Motor neuron (in vitro differentiated cells): ENCODE results near the gene TMEM72. TPM values are rescaled to one million over a fixed set of nuclear protein-coding genes. Genes with fewer than 3 reads are reported as not detected.
A peak's percentile ranks its signal among the peaks of the same experiment; 100 is the strongest.

Experiments
- ATAC-seq, 8 experiments: fragments of 200-7000 bp; cut with Tn5 transposase; replicated peaks in 6 of 8; 2 replicates each; pipeline ENCODE4 v1.8.0; 2021; ENCODE audit warnings: mild to moderate bottlenecking in 8 of 8, moderate library complexity in 8 of 8
- H3K27ac ChIP-seq, 2 donors: fragments of 250-450 bp; sonication (Bioruptor Pico); 2 replicates each; pipeline ENCODE4 v1.9.0; 2021; ENCODE audit warnings: antibody characterized with exemption in 2 of 2, mild to moderate bottlenecking in 2 of 2, moderate library complexity in 1 of 2
- H3K4me1 ChIP-seq, 2 donors: fragments of 250-450 bp; sonication (Bioruptor Pico); replicated peaks in 1 of 2; 2 replicates each; pipeline ENCODE4 v1.6.1; 2021; ENCODE audit warnings: antibody characterized with exemption in 2 of 2, mild to moderate bottlenecking in 2 of 2, moderate library complexity in 1 of 2
- H3K4me3 ChIP-seq, 5 donors: fragments of 250-450 bp; sonication (Bioruptor Pico); 2 replicates each; pipeline ENCODE4 v1.9.0; 2021; ENCODE audit warnings: antibody characterized with exemption in 5 of 5, mild to moderate bottlenecking in 5 of 5, moderate library complexity in 4 of 5
- WGBS, 10 experiments: fragments of 450-650 bp; shearing (Covaris generic); methylation state at CpG; one replicate each; pipeline ENCODE4 v1.0.0; 2022; 5-methylcytosine and 5-hydroxymethylcytosine counted together
- in situ Hi-C, 9 experiments: fragments of 400-800 bp; cut with MboI; loops; one replicate each; pipeline ENCODE4 v1.15.0; 2021; ENCODE audit warnings: low sequenced_read_pairs in 9 of 9, low pct_unique_long_range_greater_than_20kb in 2 of 9; ENCODE audit not compliant: unreplicated experiment in 9 of 9
- total RNA-seq, 8 experiments: library from RNA; unstranded; fragments of 300-600 nt; gene quantifications; 2 replicates each; pipeline versions ENCODE4 v1.2.3 to v1.2.4, GENCODE V29; 2022

TMEM72 gene
- total RNA-seq, 8 experiments from 2014 or later, result 0.10 to 1.3 (median 0.24) TPM

DNA sequence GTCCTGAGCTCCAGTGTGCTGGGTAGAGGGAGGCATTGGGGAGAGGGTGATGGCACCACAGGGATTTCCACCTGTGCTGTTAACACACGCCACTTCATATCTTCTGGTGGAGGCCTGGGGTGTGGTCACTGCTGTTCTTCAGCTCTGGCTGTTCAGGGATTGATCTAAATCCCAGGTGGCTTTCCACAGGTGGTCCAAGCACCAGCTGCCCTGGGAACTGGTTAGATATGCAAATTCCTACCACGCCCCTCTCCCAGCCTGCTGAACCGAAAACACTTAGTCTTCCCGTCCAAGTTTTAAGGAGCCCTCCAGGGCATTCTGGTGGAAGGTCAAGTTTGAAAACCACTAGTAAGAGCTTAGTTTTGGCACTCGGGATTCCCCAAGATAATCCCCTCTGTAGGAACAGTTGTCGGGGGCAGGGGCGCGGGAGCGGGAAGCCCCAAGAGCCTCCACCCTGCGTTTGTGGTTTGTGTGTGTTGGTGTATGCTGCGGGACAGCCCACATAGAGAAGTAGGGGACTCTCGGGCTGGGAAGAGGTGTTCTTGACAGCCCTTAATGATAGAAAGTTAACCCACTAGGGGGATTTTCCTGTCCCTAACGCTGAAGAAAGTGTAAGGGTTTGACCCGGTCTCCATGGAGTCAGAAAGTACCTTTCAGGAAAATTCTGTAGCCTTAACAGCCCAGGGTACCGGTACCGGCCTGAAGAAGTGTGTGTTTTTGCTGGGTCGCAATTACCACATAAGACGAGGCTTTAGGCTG, 62.4 kb downstream of the TMEM72 start:
- Histone ChIP-seq H3K4me1 (peaks cover 50 to 52% of the 10 kb centered on the region in 2 donors), H3K4me3 (no peak overlapping the region), H3K27ac (no peak overlapping the region)
- in situ Hi-C loops, result no loop called here
- 67 to 100% (median 73%) methylated on average over 1 to 16 of the region's 18 CpGs; no CpG with 5 or more reads in 4 of the 10 experiments for WGBS, 10 experiments
- ATAC-seq, result peak in 1 of 8 experiments; percentile 0

DNA sequence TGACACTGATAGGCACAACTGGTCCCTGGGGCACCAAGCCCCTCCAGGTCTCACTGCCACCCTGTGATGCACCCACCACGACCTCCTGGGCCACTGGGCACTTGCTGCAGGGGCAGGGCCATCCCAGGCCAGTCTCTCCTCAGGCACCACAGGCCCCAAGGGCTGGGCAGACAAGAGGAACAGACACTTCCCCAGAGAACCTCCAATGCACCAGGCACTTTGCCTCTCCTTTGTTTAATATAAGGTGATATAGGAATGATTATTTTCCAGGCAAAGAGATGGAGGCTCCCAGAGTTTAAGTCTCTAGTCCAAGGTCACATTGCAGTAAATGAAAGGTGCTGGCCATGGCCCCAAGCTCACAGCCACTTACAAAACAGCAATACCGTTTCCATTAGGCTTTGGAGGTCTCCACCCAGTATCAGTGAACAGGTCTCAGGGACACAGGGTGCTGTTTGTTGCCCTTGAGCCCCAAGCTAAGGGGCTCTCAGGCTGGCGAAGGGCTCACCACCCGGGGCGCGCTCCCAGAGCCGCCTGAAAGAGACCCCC, 63.0 kb downstream of the TMEM72 start:
- in situ Hi-C loops, result no loop called here
- ATAC-seq, result no peak
- Histone ChIP-seq H3K4me1 (peaks cover 55 to 57% of the 10 kb centered on the region in 2 donors), H3K27ac (peak overlapping the region; percentile 41 to 77), H3K4me3 (peak overlapping the region in 2 of 5 donors; percentile 30 to 35)
- 0 to 60% (median 43%) methylated on average over 1 to 5 of the region's 7 CpGs; no CpG with 5 or more reads in 5 of the 10 experiments for WGBS, 10 experiments

DNA sequence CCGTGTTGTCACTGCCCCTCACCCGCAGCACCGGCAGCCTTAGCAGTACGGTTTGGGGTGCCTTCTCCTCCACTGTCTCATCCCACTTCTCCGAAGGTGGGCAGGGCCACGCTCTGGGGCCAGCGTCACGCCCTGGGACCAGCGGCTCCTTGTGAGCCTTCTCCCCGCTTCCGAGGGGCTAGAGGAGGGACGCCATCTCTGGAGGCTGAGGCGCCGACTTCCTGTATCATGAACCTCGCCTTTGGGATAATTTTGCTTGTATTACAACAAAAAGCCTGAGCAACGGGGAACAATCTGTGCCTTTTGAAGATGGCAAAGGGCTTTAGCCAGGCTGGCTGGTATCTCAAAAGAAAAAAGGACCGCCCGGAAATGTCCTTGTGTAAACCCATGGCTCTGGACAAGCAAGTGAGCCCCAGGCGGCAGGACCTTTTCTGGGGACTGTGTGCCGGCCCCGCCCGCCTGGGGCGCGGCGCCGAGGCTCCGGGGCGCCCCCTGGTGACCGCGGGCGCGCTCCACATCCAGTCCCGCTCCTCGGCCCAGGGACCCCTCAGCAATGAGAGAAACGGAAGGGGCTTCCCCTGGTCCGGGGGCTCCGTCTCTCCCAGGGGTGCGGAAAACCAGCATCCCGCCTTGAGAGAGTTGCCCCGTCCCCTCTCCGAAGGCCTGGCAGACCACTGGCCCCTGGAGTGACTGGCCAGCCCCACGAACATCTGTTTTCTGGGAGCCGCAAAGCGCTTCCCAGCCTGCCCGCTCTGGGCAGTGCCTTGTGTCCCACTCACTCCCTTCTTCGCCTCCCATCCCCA, 63.7 kb downstream of the TMEM72 start:
- Histone ChIP-seq H3K4me1 (peaks cover 62 to 64% of the 10 kb centered on the region in 2 donors), H3K4me3 (peak overlapping the region in 4 of 5 donors; percentile 11 to 35 (median 22)), H3K27ac (peak overlapping the region; percentile 66 to 77)
- WGBS, 10 experiments, result 0 to 50% (median 10%) methylated on average over 1 to 15 of the region's 46 CpGs; no CpG with 5 or more reads in 5 of the 10 experiments
- in situ Hi-C loops, result no loop called here
- peak; percentile 43 to 69 (median 64) for ATAC-seq

DNA sequence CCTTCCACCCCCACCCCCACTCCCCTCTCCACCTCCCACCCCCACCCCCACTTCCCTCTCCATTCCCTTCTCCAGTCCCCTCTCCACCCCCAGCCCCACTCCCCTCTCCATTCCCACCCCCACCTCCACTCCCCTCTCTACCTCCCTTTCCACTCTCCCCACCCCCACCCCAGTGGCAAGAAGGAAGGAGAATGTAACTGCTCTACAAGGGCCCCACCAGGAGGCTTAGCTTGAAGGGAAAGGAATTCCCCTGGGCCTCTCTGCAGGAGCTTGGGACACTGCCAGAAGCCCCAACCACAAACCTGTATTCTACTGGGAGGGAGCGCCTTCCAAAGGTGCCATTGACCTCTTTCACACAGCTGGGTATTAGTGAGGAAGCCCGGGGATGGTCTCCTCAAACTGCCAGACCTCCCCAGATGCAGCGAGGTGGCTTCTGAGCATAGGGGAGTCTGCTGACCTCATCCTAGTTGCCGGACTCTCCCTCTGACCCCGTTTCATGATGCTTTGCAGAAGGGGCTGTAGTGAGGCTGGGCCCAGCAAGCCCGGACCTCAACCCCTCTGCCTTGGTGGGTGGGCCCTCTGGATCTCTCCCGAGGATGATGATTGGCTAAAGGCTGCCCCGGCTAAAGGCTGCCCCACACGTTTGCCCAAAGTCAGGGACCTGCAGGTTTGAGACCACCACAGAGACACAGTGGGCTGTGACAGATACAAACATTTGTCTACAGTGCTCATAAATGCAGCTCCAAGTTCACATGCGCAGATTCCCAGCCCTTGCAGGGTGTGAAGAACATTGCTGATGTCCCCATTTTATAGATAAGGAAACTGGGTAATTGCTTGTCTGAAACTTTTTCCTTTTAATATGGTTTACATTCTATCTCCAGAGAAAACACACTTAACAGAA, 64.5 kb downstream of the TMEM72 start:
- Histone ChIP-seq H3K27ac (peak overlapping the region in 1 of 2 donors; percentile 68), H3K4me3 (peak overlapping the region in 2 of 5 donors; percentile 6 to 58), H3K4me1 (peaks cover 70 to 73% of the 10 kb centered on the region in 2 donors)
- in situ Hi-C loops, result no loop called here
- peak in 5 of 8 experiments; percentile 8 to 41 (median 35) for ATAC-seq
- 40 to 100% (median 80%) methylated on average over 1 to 4 of the region's 10 CpGs; no CpG with 5 or more reads in 3 of the 10 experiments for WGBS, 10 experiments

DNA sequence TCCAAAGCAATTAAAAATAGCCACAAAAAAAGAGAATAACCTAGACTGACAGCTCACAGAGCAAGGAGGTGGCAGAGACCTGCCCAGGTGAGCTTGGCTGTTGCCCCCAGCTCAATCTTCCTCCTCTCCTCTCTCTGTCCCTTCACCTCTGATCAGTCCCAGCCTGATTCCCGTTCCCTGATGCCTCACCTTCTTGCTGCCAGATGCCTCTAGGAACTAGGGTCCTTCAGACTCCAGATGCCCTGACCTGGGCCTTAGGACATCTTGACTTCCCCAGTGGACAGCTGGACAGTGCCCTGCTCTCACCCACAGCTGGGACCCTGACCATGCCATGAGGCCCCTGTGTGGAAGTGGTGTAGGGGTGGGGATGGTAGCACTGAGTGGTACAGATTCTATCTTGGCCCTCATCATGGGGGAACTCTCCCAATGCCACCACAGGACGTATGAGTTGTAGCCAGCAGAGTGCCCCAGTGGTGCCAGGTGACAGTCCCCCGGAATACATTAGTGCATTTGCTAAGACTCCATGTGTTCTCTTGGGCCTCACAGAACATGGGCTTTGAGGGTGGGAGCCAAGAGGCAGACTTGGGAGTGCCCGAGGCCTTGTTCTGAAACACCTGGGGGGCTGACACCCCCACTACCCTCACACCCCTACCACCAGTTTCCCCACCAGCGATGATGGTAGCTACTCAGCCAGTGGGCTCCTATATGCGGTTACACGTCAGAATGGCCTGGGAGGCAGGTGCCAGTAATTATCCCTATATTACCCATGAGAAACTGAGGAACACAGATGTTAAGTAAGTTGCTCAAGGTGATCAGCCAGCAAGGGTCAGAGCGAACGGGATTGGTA, 65.4 kb downstream of the TMEM72 start:
- Histone ChIP-seq H3K27ac (no peak overlapping the region), H3K4me1 (peaks cover 79 to 81% of the 10 kb centered on the region in 2 donors)

DNA sequence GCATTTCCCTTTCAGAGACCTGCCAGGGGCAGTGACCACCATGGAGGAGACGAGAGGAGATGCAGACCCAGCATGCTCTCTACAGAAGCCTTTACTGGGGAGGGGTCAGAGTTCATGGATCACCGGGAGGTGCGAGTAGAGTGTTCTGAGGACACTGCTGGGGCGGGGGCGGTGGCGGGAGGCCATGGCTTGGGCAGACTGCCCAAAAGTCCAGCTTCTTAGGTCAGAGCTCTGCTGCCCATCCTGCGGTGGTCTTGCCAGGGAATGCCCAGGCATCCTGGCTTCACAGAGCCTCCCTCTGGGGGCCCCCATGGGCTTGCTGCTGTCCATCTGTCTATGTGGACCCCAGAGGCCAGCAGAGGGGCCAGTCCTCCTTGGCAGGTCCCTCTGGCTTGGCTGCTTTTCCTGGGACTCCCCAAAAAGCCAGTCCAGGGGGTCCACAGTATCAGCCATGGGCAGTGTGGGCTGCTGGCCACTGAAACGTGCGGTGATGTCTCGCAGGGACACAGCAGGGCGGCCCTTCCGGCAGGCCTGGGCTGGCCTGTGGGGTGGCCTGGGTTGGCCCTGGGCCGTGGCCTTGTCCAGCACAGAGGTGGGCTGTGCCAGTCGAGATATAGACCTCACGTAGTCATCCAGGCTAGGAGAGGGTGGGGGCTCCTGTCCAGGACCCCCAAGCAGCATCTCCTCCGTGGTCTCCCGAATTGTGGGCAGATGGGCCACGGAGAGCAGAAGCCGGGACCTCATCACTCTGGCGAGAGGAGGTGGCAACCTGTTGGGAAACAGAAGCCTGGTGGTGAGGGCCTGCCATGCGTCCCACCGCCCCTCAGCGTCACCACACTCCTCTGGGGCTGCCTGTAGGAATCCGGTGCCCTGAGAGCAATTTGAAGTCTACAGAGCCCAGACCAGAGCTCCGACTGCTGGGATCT, 66.4 kb downstream of the TMEM72 start:
- peak overlapping the region; percentile 26 to 58 (median 35) for H3K4me3 ChIP-seq
- H3K27ac ChIP-seq, result peak overlapping the region in 1 of 2 donors; percentile 81
- peaks cover 80 to 83% of the 10 kb centered on the region in 2 donors for H3K4me1 ChIP-seq
- in situ Hi-C loops, result no loop called here
- peak in 1 of 8 experiments; percentile 3 for ATAC-seq
- WGBS, 10 experiments, result 10 to 100% (median 92%) methylated on average over 1 to 4 of the region's 25 CpGs; no CpG with 5 or more reads in 7 of the 10 experiments

More for the DNA sequence above, 65.4 kb downstream of the TMEM72 start:
- ATAC-seq, result no peak
- WGBS, 10 experiments, result 73 to 92% (median 82%) methylated on average over 2 to 7 of the region's 9 CpGs; no CpG with 5 or more reads in 6 of the 10 experiments
- in situ Hi-C loops, result no loop called here
- H3K4me3 ChIP-seq, result peak overlapping the region in 2 of 5 donors; percentile 10 to 58

DNA sequence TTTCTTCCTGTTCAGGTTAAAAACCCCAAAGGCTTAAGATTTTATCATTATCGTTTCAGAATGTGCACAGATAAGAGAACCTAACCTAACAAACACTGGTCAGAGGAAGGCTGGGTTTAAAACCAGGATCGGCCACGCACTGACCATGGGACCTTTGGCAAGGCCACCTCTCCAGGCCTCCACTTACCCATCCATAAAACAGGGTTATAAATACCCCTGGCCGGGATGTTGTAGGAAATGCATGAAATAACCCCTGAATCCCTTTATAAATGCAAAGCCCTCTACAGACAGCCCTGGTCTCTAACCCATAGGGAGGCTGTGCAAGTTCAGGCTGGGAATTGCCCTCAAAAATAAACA, 67.1 kb downstream of the TMEM72 start:
- H3K4me3 ChIP-seq, result peak overlapping the region; percentile 26 to 58 (median 35)
- H3K27ac ChIP-seq, result peak overlapping the region; percentile 77 to 81
- peaks cover 79% of the 10 kb centered on the region in 2 donors for H3K4me1 ChIP-seq
- ATAC-seq, result no peak
- 17 to 67% (median 36%) methylated on average over 1 to 3 of the region's 4 CpGs; no CpG with 5 or more reads in 6 of the 10 experiments for WGBS, 10 experiments
- in situ Hi-C loops, result no loop called here

DNA sequence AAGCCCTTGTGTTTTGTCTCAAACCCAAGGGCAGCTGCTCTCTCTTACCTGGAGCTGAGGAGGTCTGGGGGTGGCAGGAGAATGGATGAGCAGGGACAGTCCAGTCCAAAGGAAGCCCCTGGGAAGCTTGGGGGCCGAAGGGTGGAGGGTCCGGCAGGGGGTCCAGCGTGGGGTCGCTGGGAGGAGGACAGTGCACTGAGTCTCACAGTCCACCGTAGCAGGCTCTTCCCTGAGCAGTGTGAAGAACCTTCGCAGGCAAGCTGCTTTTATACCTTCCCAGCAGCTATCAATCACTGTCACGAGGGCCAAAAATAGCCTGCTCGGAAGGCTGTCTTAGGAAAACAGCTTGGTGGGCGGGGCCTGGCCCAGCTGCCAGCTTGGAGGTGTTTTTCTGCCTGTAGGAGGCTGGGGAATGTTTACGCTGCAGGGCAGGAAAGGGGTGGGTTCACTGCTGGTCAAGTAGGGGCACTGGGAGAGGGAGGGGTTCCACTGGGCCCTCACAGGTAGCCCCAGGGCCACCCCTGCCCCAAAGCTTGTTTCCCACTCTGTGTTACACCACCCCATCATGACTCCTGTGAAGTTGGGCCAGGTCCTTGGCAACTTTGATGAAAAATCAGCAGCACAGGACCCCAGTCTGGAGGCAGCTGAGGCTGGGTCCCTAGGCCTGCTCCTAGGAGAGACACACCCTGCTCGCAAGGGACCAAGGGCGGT, 67.6 kb downstream of the TMEM72 start, which contains the start of gene DEPP1:
TSS of gene DEPP1 (minus strand) at position 240 of the 711 bp plus-strand sequence. CDS start 779 bp downstream, outside the sequence.
- Histone ChIP-seq H3K27ac (peak within 1 kb of the TSS; percentile 77 to 81), H3K4me3 (peak within 1 kb of the TSS; percentile 26 to 58 (median 35)), H3K4me1 (peaks cover 74% of the 10 kb centered on the region in 2 donors)
- in situ Hi-C loops, result no loop called here
- WGBS, 10 experiments, result 0 to 63% methylated on average over 2 to 3 of the region's 12 CpGs; no CpG with 5 or more reads in 8 of the 10 experiments
- peak; percentile 53 to 77 (median 66) for ATAC-seq

DNA sequence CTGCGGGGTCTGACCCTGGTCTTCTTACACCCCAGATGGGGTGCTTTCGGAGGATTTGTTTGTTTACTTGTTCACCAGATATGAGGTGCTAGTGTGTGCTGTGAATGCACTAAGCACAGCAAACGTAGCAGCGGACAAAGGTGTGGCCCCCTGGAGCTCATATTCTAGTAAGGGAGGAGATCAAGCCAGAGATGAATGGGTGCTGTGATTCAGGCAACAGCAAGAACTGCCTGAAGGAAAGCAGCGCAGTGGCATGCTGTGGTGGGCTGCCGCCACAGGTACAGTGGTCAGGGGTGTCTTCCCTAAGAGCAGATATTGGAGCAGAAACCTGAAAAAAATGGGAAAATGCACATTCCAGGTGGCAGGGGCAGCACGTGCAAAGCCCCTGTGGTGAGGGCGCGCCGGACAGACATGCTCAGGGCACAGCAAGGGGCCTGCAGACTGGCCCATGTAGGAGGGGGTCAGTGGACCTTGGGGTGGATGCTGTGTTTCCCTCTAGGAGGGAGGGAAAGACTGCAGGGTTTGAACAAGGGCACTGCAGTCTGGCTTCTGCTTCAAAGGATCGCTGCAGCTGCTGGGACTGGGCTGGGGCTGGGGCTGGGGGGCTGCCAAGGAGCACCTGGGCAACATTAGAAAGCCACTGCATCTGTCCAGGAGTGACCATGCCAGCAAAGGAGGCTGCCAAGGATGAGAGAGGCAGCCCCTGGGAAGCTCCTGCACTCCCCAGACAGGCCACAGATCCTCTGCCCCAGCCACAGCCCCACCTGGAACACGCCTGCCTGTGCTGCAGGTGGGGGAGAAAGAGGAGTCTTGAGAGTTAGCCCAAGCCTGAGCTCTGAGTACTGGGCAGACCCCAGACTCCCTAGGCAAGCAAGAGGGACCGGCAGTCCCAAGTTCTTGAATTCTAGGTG, 68.4 kb downstream of the TMEM72 start:
- H3K4me3 ChIP-seq, result no peak overlapping the region
- 60 to 100% (median 82%) methylated on average over 1 to 7 of the region's 13 CpGs; no CpG with 5 or more reads in 3 of the 10 experiments for whole genome bisulfite sequencing, 10 experiments
- ATAC-seq, result peak in 2 of 8 experiments; percentile 1 to 4
- peaks cover 66 to 69% of the 10 kb centered on the region in 2 donors for H3K4me1 ChIP-seq
- peak overlapping the region; percentile 67 to 81 for H3K27ac ChIP-seq
- in situ Hi-C loops, result no loop called here
